Measurements from ENCODE around the gene DPM3. TPM values are rescaled to one million over a fixed set of nuclear protein-coding genes. Genes with fewer than 3 reads are reported as not detected.
A peak's percentile ranks its signal among the peaks of the same experiment; 100 is the strongest.
"Not testable (repeated sequence)": the region's sequence is repeated elsewhere in the genome, so short reads cannot be mapped to it uniquely, and the experiment has no call there.

The DPM3 gene, protein sequence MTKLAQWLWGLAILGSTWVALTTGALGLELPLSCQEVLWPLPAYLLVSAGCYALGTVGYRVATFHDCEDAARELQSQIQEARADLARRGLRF
- total RNA-seq (2021; fragmentation: NEBNext Ultra II Directional; extraction: Animal tissue kit (Norgen Biotek cat#: 25700)): 100 to 1,000 TPM in 1 of 6 experiments, 10 to 100 TPM in 5; 66.2 to 110 (median 86.2) TPM
- long read RNA-seq, transcript DPM3-202 (1 exons, 517 nt): minor isoform, 7 of 31 reads
- long read RNA-seq, transcript DPM3-203 (2 exons, 409 nt): major isoform, 21 of 31 reads
- long read RNA-seq, partial matches to known transcripts: 0 of 31 reads
- long read RNA-seq, other reads (novel, unspliced or antisense): 0 of 31 reads

DNA sequence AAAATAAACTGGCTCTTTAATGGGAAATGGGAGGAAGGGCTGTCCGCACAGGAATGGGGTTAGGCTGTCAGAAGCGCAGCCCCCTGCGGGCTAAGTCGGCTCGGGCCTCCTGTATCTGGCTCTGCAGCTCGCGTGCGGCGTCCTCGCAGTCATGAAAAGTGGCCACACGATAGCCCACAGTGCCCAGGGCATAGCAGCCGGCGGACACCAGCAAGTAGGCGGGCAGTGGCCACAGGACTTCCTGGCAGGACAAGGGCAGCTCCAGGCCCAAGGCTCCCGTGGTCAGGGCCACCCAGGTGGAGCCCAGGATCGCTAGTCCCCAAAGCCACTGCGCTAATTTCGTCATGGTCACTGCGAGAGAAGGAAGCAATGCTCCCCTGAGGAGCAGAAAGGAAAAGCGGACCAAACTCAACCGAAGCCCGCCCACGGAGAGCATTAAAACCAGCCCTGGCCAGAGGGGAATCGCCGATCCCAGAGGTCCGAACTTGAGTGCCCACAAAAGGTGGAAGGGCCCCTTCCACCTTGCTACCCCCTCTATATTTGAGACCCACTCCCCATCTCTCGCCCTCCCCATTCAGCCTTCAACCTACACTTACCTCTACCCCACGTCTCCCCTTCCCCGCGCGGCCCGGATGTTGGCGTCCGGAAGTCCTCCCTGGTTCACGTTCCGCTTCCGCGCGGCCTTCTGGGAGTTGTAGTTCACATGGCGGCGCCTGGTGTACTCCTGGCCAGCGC is at the start of gene DPM3:
Gene DPM3 (minus strand): TSS at position 637 of the 735 bp plus-strand sequence. CDS start 291 bp downstream, at position 346.
- no peaks in the 10 kb centered on the region for H3K9me3 Mint-ChIP-seq
- H3K27ac Mint-ChIP-seq: peak within 1 kb of the TSS; percentile 89
- H3K27me3 Mint-ChIP-seq (ENCODE audit: insufficient read depth): peaks cover 9% of the 10 kb centered on the region
- peak within 1 kb of the TSS; percentile 98 for H3K4me3 Mint-ChIP-seq
- peaks cover 29% of the 10 kb centered on the region for H3K4me1 Mint-ChIP-seq (ENCODE audit: low read depth)
- TF ChIP-seq, protein P1, sequence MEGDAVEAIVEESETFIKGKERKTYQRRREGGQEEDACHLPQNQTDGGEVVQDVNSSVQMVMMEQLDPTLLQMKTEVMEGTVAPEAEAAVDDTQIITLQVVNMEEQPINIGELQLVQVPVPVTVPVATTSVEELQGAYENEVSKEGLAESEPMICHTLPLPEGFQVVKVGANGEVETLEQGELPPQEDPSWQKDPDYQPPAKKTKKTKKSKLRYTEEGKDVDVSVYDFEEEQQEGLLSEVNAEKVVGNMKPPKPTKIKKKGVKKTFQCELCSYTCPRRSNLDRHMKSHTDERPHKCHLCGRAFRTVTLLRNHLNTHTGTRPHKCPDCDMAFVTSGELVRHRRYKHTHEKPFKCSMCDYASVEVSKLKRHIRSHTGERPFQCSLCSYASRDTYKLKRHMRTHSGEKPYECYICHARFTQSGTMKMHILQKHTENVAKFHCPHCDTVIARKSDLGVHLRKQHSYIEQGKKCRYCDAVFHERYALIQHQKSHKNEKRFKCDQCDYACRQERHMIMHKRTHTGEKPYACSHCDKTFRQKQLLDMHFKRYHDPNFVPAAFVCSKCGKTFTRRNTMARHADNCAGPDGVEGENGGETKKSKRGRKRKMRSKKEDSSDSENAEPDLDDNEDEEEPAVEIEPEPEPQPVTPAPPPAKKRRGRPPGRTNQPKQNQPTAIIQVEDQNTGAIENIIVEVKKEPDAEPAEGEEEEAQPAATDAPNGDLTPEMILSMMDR (IDR thresholded peaks at IDR 0.05): no peak
- peak; percentile 65 for DNase-seq
- peaks cover 14% of the 10 kb centered on the region for H3K36me3 Mint-ChIP-seq (ENCODE audit: low read depth)

DNA sequence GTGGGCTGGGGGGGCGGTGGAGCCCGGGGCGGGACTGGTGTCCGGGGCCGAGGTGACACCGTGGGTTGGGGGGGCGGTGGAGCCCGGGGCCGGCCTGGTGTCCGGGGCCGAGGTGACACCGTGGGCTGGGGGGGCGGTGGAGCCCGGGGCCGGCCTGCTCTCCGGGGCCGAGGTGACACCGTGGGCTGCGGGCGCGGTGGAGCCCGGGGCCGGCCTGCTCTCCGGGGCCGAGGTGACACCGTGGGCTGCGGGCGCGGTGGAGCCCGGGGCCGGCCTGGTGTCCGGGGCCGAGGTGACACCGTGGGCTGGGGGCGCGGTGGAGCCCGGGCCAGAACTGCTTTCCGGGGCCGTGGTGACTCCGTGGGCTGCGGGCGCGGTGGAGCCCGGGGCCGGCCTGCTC is 49.6 kb upstream of the DPM3 start:
- DNase-seq; H3K9me3 Mint-ChIP-seq; H3K4me3 Mint-ChIP-seq; H3K36me3 Mint-ChIP-seq (ENCODE audit: low read depth); H3K27ac Mint-ChIP-seq: not testable (repeated sequence)
- H3K4me1 Mint-ChIP-seq (ENCODE audit: low read depth): peaks cover 22% of the 10 kb centered on the region
- peaks cover 12% of the 10 kb centered on the region for H3K27me3 Mint-ChIP-seq (ENCODE audit: insufficient read depth)

DNA sequence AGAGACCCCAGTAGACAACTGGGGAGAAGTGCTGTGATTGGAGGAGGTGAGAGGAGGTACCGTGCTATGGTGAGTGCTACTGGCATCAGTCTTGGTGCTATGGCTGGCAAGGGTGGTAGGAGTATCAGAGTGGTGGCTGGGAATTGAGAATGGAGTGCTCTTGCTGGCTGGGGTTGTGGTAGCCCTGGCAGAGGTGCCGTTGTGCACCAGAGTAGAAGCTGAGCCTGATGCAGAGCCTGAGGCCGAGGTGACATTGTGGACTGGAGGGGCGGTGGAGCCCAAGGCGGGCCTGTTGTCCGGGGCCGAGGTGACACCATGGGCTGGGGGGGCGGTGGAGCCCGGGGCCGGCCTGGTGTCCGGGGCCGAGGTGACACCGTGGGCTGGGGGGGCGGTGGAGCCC is 47.9 kb upstream of the DPM3 start:
- TF ChIP-seq, protein P1 (IDR thresholded peaks at IDR 0.05): no peak
- no peak for DNase-seq
- Mint-ChIP-seq H3K4me3 (no peak overlapping the region), H3K27ac (peak overlapping the region; percentile 36), H3K36me3 (ENCODE audit: low read depth) (peaks cover 5% of the 10 kb centered on the region; the same call in 1 of the 2 replicates), H3K4me1 (ENCODE audit: low read depth) (peaks cover 9% of the 10 kb centered on the region), H3K27me3 (ENCODE audit: insufficient read depth) (peaks cover 2% of the 10 kb centered on the region; the same call in 1 of the 2 replicates), H3K9me3 (no peaks in the 10 kb centered on the region)

DNA sequence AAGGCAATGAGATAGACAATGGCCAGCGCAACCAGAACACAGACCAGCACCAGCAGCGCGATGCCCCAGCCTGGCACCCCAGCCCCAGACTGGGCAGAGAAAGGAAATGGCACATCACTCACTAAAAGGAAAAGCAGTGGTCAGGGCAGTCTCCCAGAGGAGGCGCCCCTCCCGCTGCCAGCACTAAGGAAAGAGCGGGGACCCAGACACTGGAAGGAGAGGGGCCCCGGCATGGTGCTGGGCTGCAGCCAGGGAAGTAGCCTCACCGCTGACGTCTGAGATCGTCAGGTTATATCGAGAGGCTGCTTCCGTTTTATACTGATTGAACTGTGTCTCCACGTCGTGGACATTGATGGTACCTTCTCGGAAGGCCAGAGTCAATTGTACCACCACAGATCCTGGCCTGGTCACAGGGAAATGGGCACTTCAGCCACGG is 47.1 kb upstream of the DPM3 start:
- TF ChIP-seq, protein P1 (IDR thresholded peaks at IDR 0.05): no peak
- H3K9me3 Mint-ChIP-seq: no peaks in the 10 kb centered on the region
- peaks cover 5% of the 10 kb centered on the region; the same call in 1 of the 2 replicates for H3K36me3 Mint-ChIP-seq (ENCODE audit: low read depth)
- H3K4me1 Mint-ChIP-seq (ENCODE audit: low read depth): 0 out of 2 replicates have a peak, but pooled peaks cover 7% of the 10 kb centered on the region
- no peak for DNase-seq
- H3K27ac Mint-ChIP-seq: no peak overlapping the region
- peaks cover 2% of the 10 kb centered on the region; the same call in 1 of the 2 replicates for H3K27me3 Mint-ChIP-seq (ENCODE audit: insufficient read depth)
- H3K4me3 Mint-ChIP-seq: no peak overlapping the region

DNA sequence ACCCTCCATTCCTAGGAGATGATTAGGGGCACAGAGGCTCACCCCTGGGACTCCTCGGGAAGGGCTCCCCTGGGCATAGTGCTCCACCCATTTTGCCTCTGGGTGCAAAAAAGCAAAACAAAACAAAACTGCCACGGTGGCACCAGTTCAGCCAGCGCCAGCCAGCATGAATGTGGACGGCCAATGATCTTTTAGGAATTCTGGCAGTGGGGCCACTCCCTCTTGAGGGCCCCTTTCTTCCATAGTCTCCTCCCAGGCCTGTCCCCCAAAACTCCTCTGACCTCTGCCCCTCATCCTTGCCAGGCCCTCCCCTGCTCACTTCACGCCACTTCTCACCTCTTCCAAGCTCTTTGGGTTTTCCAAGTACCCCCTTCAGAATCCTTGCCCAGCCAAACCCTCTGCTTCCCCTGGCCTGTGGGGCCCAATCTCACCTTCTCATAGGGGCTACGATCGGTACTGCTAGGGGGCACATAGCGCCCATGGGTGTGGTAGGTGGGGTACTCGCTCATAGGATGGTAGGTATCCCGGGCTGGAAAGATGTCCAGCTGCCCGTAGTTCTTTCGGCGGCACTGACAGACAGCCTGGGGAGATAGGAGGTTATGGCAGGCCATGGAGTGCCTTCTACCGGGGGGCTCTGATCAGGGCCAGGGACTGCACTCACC is 46.6 kb upstream of the DPM3 start:
- H3K27ac Mint-ChIP-seq: no peak overlapping the region
- no peak overlapping the region for H3K4me3 Mint-ChIP-seq
- no peaks in the 10 kb centered on the region for H3K9me3 Mint-ChIP-seq
- no peak for DNase-seq
- peaks cover 5% of the 10 kb centered on the region; the same call in 1 of the 2 replicates for H3K36me3 Mint-ChIP-seq (ENCODE audit: low read depth)
- TF ChIP-seq, protein P1 (IDR thresholded peaks at IDR 0.05): no peak
- 0 out of 2 replicates have a peak, but pooled peaks cover 7% of the 10 kb centered on the region for H3K4me1 Mint-ChIP-seq (ENCODE audit: low read depth)
- no peaks in the 10 kb centered on the region; the same call in 1 of the 2 replicates for H3K27me3 Mint-ChIP-seq (ENCODE audit: insufficient read depth)

All from HFFc6 (cell line).